ENCODE data around the gene TTC3. TPM values are rescaled to one million over a fixed set of nuclear protein-coding genes. Genes with fewer than 3 reads are reported as not detected.

Gene TTC3
- total RNA-seq, 2 experiments from 2014 or later: 141 to 142 TPM

GRCh38 chr21:37243961-37244360, 170.9 kb downstream of the TTC3 start:
- no peak overlapping the region for H3K27ac ChIP-seq (ENCODE audit: low read depth in 1 of 2, low read length in 2 of 2)
- Mint-ChIP-seq H3K27ac (peak overlapping the region; percentile 25), H3K36me3 (ENCODE audit: low read depth) (peaks cover 36% of the 10 kb centered on the region), H3K27me3 (no peaks in the 10 kb centered on the region), H3K4me3 (no peak overlapping the region), H3K4me1 (ENCODE audit: low read depth) (peaks cover 70% of the 10 kb centered on the region), H3K9me3 (no peaks in the 10 kb centered on the region)
- H3K4me3 ChIP-seq (ENCODE audit: low read length): no peak overlapping the region
- POLR2A ChIA-PET: interaction anchor here (1.3 kb wide), 1 partner anchor 15 kb away, joined by 3 read pairs; no protein-coding TSS in a partner anchor
- no peaks in the 10 kb centered on the region for H3K9me3 ChIP-seq (ENCODE audit: control insufficient read depth in 1 of 2, insufficient read depth in 1 of 2, low read length in 2 of 2)
- DNase-seq: no peak
- peaks cover 21% of the 10 kb centered on the region for H3K36me3 ChIP-seq (ENCODE audit: insufficient read depth, low read length)
- TF ChIP-seq CTCF (IDR thresholded peaks at IDR 0.05): no peak
- no peak for ATAC-seq (ENCODE audit: poor library complexity)
- H3K4me1 ChIP-seq (ENCODE audit: insufficient read depth, low read length): peaks cover 24% of the 10 kb centered on the region
- intact Hi-C loops (cut with DNase I, micrococcal nuclease): no loop called here
- no peaks in the 10 kb centered on the region for H3K27me3 ChIP-seq (ENCODE audit: control insufficient read depth in 1 of 2, insufficient read depth in 2 of 2, low read length in 2 of 2)
- CTCF ChIA-PET: no interaction called here

GRCh38 chr21:37244501-37245095, 171.5 kb downstream of the TTC3 start:
- TF ChIP-seq CTCF (IDR thresholded peaks at IDR 0.05): no peak
- H3K27me3 ChIP-seq (ENCODE audit: control insufficient read depth in 1 of 2, insufficient read depth in 2 of 2, low read length in 2 of 2): no peaks in the 10 kb centered on the region
- peak overlapping the region; percentile 25 for H3K27ac Mint-ChIP-seq
- intact Hi-C loops (cut with DNase I, micrococcal nuclease): no loop called here
- H3K4me3 Mint-ChIP-seq: peak overlapping the region; percentile 43
- DNase-seq: peak in 1 of 14 experiments; percentile 15
- peaks cover 24% of the 10 kb centered on the region for H3K4me1 ChIP-seq (ENCODE audit: insufficient read depth, low read length)
- no peak overlapping the region for H3K4me3 ChIP-seq (ENCODE audit: low read length)
- peaks cover 72% of the 10 kb centered on the region for H3K4me1 Mint-ChIP-seq (ENCODE audit: low read depth)
- peak; percentile 64 for ATAC-seq (ENCODE audit: poor library complexity)
- H3K27me3 Mint-ChIP-seq: no peaks in the 10 kb centered on the region
- no peaks in the 10 kb centered on the region for H3K9me3 Mint-ChIP-seq
- ChIA-PET CTCF (interaction anchor here (1.7 kb wide), 1 partner anchor 319 kb away, joined by 4 read pairs; no protein-coding TSS in a partner anchor), POLR2A (interaction anchor here (1.1 to 1.3 kb wide), 2 partner anchors 14 to 23 kb away, joined by 3 to 7 read pairs; partner anchors contain the start of gene VPS26C)
- H3K27ac ChIP-seq (ENCODE audit: low read depth in 1 of 2, low read length in 2 of 2): peak overlapping the region in 1 of 2 donors; percentile 9
- peaks cover 30% of the 10 kb centered on the region for H3K36me3 Mint-ChIP-seq (ENCODE audit: low read depth)
- H3K36me3 ChIP-seq (ENCODE audit: insufficient read depth, low read length): peaks cover 15% of the 10 kb centered on the region
- no peaks in the 10 kb centered on the region for H3K9me3 ChIP-seq (ENCODE audit: control insufficient read depth in 1 of 2, insufficient read depth in 1 of 2, low read length in 2 of 2)

GRCh38 chr21:37245151-37245550, 172.1 kb downstream of the TTC3 start:
- no peak overlapping the region for H3K4me3 ChIP-seq (ENCODE audit: low read length)

More at GRCh38 chr21:37245151-37245550, 172.1 kb downstream of the TTC3 start:
- no peak for TF ChIP-seq CTCF (IDR thresholded peaks at IDR 0.05)
- POLR2A ChIA-PET: interaction anchor here (1.1 kb wide), 1 partner anchor 22 kb away, joined by 7 read pairs; the partner anchor contains the start of gene VPS26C
- peak overlapping the region; percentile 25 for H3K27ac Mint-ChIP-seq
- Histone ChIP-seq H3K27me3 (ENCODE audit: control insufficient read depth in 1 of 2, insufficient read depth in 2 of 2, low read length in 2 of 2) (no peaks in the 10 kb centered on the region), H3K36me3 (ENCODE audit: insufficient read depth, low read length) (peaks cover 15% of the 10 kb centered on the region), H3K4me1 (ENCODE audit: insufficient read depth, low read length) (peaks cover 24% of the 10 kb centered on the region), H3K27ac (ENCODE audit: low read depth in 1 of 2, low read length in 2 of 2) (peak overlapping the region in 1 of 2 donors; percentile 9), H3K9me3 (ENCODE audit: control insufficient read depth in 1 of 2, insufficient read depth in 1 of 2, low read length in 2 of 2) (no peaks in the 10 kb centered on the region)
- H3K4me1 Mint-ChIP-seq (ENCODE audit: low read depth): peaks cover 76% of the 10 kb centered on the region
- intact Hi-C loops (cut with DNase I, micrococcal nuclease): no loop called here
- H3K4me3 Mint-ChIP-seq: no peak overlapping the region
- DNase-seq (no peak), ATAC-seq (ENCODE audit: poor library complexity) (no peak)
- H3K36me3 Mint-ChIP-seq (ENCODE audit: low read depth): peaks cover 24% of the 10 kb centered on the region
- CTCF ChIA-PET: interaction anchor here (1.7 kb wide), 1 partner anchor 319 kb away, joined by 4 read pairs; no protein-coding TSS in a partner anchor
- no peaks in the 10 kb centered on the region for H3K27me3 Mint-ChIP-seq
- no peaks in the 10 kb centered on the region for H3K9me3 Mint-ChIP-seq

Data from CD4-positive, alpha-beta T cell (primary cell).